Measurements from ENCODE around the gene FAM83D. TPM values are rescaled to one million over a fixed set of nuclear protein-coding genes. Genes with fewer than 3 reads are reported as not detected.

The FAM83D gene
- total RNA-seq, 3 donors from 2014 or later = 3.4 to 13.9 (median 13.1) TPM

- no peak for ATAC-seq
- intact Hi-C loops (cut with DNase I, micrococcal nuclease) = no loop called here
- H3K36me3 ChIP-seq (ENCODE audit: low read depth) = no peaks in the 10 kb centered on the region
Measured at GRCh38 chr20:38881806-38882440, 44.3 kb upstream of the FAM83D start.

GRCh38 chr20:38882600-38882999 is 43.6 kb upstream of the FAM83D start:
- H3K4me3 ChIP-seq = no peak overlapping the region
- TF ChIP-seq CTCF (IDR thresholded peaks at IDR 0.05) = no peak
- no peaks in the 10 kb centered on the region for H3K36me3 ChIP-seq (ENCODE audit: low read depth)
- ATAC-seq (no peak), DNase-seq (no peak)
- H3K9me3 ChIP-seq = no peaks in the 10 kb centered on the region
- intact Hi-C loops (cut with DNase I, micrococcal nuclease) = no loop called here
- H3K4me1 ChIP-seq (ENCODE audit: low read depth) = no peaks in the 10 kb centered on the region

More at GRCh38 chr20:38881806-38882440, 44.3 kb upstream of the FAM83D start:
- no peaks in the 10 kb centered on the region for H3K4me1 ChIP-seq (ENCODE audit: low read depth)
- no peak for DNase-seq
- no peaks in the 10 kb centered on the region for H3K9me3 ChIP-seq
- H3K4me3 ChIP-seq = no peak overlapping the region
- no peak for TF ChIP-seq CTCF (IDR thresholded peaks at IDR 0.05)

- no peak overlapping the region for H3K4me3 ChIP-seq
- TF ChIP-seq CTCF (IDR thresholded peaks at IDR 0.05) = no peak
- no peaks in the 10 kb centered on the region for H3K4me1 ChIP-seq (ENCODE audit: low read depth)
- intact Hi-C loops (cut with DNase I, micrococcal nuclease) = no loop called here
- no peak for DNase-seq
- H3K9me3 ChIP-seq = no peaks in the 10 kb centered on the region
- peak; percentile 22 for ATAC-seq
- H3K36me3 ChIP-seq (ENCODE audit: low read depth) = no peaks in the 10 kb centered on the region
Measured at GRCh38 chr20:38883081-38883980, 42.9 kb upstream of the FAM83D start.

- Histone ChIP-seq H3K36me3 (ENCODE audit: low read depth) (no peaks in the 10 kb centered on the region), H3K9me3 (no peaks in the 10 kb centered on the region), H3K4me1 (ENCODE audit: low read depth) (no peaks in the 10 kb centered on the region), H3K4me3 (no peak overlapping the region)
- TF ChIP-seq CTCF (IDR thresholded peaks at IDR 0.05) = no peak
- ATAC-seq (peak; percentile 10), DNase-seq (no peak)
- intact Hi-C loops (cut with DNase I, micrococcal nuclease) = no loop called here
Measured at GRCh38 chr20:38883981-38884733, 42.1 kb upstream of the FAM83D start.

- no peak overlapping the region for H3K4me3 ChIP-seq
- TF ChIP-seq CTCF (IDR thresholded peaks at IDR 0.05) = no peak
- H3K9me3 ChIP-seq = no peaks in the 10 kb centered on the region
- no peaks in the 10 kb centered on the region for H3K36me3 ChIP-seq (ENCODE audit: low read depth)
- intact Hi-C loops (cut with DNase I, micrococcal nuclease) = no loop called here
- no peaks in the 10 kb centered on the region for H3K4me1 ChIP-seq (ENCODE audit: low read depth)
- DNase-seq (no peak), ATAC-seq (no peak)
Measured at GRCh38 chr20:38885357-38885756, 40.9 kb upstream of the FAM83D start.
